NCI-H446 (cell line): ENCODE results near the gene ADAM23.
"Not testable (repeated sequence)": the region's sequence is repeated elsewhere in the genome, so short reads cannot be mapped to it uniquely, and the experiment has no call there.

Experiments used
- DNase-seq, 2 experiments: peaks; one replicate each; lab custom pipeline; 2025; lab: John Stamatoyannopoulos, UW

Gene ADAM23

DNA sequence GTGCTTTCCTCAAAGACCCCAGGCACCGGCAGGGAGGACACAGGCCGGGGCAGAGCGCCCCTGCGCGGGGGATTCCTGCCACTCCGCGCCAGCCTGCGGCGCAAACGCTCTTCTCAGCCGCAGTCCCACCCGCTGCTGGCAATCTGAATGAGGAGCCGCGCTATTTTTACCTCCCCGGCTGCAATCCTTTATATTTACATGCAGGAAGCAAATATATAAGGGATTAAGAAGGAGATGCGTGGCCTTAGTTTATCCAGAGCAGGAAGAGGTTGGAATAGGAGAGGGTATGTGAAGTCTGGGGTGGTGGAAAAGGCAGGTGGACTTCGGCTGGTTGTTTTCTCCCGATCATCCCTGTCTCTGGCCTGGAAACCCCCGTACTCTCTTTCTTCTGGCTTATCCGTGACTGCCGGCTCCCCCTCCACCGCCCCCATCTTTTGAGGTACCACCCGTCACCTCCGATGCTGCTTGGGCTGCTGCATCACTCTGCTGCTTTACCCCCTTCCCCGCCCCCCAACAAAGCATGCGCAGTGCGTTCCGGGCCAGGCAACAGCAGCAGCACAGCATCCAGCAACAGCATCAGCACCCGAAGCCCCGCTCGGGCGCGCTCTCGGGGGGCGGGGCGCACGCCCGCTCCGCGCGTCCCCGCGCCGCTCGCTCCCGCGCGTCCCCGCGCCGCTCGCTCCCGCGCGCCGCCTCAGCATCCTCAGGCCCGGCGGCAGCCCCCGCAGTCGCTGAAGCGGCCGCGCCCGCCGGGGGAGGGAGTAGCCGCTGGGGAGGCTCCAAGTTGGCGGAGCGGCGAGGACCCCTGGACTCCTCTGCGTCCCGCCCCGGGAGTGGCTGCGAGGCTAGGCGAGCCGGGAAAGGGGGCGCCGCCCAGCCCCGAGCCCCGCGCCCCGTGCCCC is at the start of gene ADAM23:
Gene ADAM23 (plus strand): TSS at position 700 of the 902 bp plus-strand sequence. CDS start 335 bp downstream, outside the sequence.
- peak; percentile 22 to 65 for DNase-seq

- no peak for DNase-seq
These were observed 47.1 kb upstream of the ADAM23 start for GRCh38 chr2:206396211-206396610.

DNA sequence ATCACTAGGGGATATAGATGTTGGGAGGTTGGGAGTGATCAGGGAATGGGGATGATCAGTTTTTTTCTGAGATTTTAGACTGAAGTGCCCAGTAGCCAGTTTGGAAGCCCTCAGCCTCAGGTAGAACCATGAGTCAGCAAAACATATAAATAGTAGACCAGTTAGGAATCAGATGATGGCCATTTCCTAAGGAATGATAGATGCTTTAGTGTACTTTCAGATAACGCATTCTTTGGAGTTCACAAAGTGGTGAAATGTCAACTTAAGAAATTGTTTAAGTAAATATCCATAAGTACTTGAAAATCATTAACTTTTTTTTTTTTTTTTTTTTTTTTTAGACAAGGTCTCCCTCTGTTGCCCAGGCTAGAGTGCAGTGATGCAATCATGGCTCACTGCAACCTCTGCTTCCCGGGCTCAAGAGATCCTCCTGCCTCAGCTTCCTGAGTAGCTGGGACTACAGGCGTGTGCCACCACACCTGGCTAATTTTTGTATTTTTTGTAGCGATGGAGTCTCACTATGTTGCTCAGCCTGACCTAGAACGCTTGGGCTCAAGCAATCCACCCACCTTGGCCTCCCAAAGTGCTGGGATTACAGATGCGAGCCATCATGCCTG is 40.3 kb upstream of the ADAM23 start:
- not testable (repeated sequence) for DNase-seq

DNA sequence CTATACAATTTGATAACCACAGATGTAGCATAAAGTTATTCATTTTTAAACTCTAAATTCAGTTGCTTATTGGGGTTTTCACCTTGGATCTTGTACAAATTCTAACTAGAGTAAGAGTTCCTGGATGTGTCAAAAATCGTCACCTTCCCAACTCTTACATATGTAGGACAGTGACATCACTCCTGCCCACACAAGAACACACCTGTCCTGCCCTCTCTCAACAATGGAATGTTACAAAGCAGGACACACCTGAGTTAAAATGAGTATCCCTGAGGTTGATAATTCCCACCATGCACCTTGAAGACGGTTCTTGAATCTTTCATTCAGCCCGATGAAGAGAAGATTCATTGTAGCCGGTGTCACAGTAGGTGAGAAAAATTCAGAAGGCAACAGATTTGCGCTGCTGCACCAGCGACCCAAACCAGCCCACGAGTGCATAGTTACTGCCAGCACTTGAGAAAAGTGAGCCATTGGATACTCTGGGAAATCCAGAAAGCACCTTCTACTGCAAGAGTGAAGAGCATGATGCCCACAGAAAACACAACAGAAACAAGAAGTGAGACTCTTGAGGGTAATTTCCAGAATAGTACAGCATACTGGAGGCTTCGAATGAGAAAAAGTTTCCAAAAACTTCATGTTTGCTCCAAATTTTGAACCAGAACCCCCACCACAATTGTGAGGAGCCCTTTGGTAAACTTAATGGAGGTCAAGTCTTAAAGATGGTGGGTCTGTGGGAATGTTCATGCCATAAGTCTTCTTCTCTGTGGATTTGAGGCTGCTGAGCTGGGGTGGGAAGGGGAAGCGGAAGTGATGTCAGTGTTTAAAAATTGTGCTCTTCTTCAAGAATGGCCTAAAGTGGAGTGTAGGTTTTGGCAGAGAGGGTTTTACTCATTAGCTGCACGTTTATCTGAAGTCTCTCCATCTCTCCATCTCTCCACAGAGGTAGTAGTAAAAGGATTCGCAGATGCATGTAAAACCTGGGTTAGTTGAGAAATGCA is 34.7 kb upstream of the ADAM23 start:
- DNase-seq, result no peak

- no peak for DNase-seq
These were observed 32.6 kb upstream of the ADAM23 start for GRCh38 chr2:206410714-206411113.

DNA sequence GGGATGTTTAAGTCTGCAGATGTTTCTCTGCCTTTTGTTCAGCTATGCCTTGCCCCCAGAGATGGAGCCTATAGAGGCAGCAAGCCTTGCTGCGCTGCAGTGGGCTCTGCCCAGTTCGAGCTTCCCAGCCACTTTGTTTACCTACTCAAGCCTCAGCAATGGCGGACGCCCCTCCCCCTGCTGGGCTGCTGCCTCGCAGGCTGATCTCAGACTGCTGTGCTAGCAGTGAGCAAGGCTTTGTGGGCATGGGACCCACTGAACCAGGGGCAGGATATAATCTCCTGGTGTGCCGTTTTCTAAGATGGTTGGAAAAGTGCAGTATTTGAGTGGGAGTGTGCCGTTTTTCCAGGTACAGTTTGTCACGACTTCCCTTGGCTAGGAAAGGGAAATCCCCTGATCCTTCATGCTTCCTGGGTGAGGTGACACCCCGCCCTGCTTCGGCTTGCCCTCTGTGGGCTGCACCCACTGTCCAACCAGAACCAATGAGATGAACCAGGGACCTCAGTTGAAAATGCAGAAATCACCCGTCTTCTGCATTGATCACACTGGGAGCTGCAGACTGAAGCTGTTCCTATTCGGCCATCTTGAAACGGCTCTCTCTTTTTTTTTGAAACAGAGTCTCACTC is 27.6 kb upstream of the ADAM23 start:
- no peak for DNase-seq

GRCh38 chr2:206418968-206419367 is 24.4 kb upstream of the ADAM23 start:
- no peak for DNase-seq

DNA sequence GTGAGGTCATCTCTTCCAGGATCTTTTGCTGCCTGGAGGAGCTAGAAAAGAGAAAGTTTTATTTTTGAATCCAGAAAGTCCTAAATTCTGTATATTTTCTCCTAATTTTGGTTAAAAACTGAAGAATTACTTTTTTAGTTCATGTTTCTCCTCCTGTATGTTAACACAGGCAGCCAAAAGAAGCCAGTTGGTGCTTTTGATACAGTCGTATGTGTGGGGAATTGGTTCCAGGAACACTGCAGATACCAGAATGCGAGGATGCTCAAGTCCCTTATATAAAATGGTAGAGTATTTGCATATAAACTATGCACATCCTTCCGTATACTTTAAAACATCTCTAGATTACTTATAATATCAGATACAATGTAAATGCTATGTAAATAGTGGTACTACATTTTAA is 22.6 kb upstream of the ADAM23 start:
- DNase-seq, result no peak

- DNase-seq, result no peak
These were observed 20.8 kb upstream of the ADAM23 start for GRCh38 chr2:206422493-206422892.

- DNase-seq, result peak in 1 of 2 experiments; percentile 3
These were observed 20.2 kb upstream of the ADAM23 start for GRCh38 chr2:206423147-206423546.

- no peak for DNase-seq
These were observed 19.2 kb upstream of the ADAM23 start for GRCh38 chr2:206424134-206424533.

DNA sequence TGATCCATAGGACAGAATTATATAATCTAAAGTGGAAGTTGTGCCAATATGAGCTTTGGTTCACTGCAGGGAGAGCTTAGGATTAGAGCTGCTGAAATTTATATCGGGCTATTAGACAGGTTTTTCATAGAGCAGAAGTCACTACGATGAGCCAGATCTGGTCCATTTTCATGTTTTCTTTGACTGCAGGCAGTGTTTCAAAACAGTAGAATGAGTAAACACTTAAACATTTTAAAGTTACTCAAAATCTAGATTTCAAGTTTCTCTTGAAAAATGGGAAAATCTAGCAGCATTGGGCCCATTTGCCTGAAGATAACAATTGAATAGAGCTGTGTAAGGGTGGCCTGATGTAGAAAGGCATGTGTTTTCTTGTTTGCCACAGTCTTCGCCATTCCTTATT is 14.5 kb upstream of the ADAM23 start:
- no peak for DNase-seq

DNA sequence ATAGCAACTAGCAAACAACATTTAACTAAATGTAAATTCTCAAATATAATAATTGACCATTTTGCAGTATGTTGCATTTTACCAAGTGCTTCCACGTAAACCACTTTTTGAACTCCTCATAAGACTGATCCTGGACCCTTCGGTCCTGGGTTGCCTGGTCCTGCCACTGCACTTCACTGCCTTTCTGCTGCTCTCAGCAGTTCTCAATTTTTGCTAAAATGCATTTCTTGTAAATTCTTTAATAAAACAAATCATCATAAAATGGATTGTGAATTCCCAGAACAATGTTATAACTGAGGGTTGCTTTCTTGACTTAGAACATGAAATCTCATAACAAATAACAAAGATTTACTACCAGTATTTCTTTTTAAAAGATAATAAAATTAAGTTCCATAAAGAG is 12.9 kb upstream of the ADAM23 start:
- DNase-seq, result no peak

GRCh38 chr2:206431439-206431838 is 11.9 kb upstream of the ADAM23 start:
- no peak for DNase-seq

DNA sequence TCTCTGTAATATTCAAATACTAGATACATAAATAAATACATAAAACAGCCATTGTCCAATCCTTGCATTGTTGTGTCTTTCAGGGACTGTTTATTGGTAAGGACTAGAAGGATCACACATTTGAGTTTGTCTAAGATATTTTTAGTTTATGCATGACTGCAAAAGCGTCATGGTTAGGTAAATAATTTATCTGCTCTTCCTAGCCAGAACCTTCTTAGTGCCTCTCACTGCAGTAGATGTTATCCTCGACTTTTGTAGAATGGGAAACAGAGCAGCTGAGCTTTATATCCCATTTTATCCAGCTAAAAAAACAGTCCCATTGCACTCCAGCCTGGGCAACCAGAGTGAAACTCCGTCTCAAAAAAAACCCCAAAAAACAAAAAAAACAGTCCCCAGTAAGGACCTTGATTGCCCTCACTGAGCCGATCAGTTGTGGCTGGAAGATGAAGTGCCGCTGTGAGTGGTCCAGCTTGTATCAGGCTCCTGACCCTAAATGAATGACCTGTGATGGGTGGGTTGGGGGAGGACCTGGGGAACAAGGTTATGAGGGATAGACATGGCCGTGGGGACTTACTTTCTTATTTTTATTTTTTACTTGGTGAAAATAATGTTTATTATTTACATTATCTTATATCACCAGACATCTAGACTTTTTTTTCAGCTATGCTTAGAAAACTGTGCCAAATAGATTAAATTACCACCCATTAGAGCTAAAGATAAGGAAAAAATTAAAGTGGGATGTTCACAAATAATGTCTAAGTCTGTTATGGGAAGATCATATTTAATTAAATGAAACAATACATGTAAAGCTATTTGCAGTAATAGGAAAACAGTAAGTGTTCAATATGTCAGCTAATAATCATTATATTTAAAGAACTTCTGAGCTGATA is 10.9 kb upstream of the ADAM23 start:
- DNase-seq, result no peak

- DNase-seq, result no peak
These were observed 10.1 kb upstream of the ADAM23 start for GRCh38 chr2:206433190-206433589.

DNA sequence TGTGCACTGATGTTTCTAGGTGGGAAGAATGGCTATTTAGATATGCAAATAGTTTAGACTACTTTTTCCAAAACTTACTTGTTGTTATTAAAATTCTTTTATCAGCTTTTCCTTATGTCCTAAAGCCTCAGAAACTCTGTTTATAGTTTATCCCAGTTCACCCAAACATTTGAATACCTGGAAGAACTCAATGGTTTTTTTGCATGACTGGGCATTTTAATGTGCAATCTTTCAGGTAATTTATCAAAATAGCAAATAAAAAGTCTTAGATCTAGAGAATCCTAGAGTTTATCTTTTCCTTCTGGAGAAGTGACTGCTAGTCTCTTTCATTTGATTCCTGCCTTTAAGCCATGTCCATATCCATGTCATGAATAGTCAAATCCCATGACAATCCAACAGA is 9.6 kb upstream of the ADAM23 start:
- DNase-seq, result no peak

DNA sequence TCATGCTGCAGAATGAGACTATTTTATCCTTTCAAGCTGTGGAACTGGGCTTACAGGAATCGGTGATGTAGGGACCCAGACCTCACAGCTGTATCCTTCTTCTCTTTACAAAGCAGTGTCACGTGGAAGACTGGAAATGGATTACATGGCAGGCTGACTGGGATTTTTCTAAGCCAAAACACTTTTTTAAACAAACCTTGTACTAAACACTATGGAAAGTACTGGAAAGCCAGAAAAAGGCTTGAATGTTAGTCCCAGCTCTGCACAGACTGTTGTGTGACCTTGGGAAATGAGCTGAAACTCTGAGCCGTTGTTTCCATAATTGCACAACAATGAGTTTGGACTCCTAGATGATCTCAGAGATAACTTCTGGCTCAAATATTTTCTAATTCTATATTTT is 7.6 kb upstream of the ADAM23 start:
- no peak for DNase-seq

GRCh38 chr2:206438196-206438724 is 5.1 kb upstream of the ADAM23 start:
- no peak for DNase-seq

DNA sequence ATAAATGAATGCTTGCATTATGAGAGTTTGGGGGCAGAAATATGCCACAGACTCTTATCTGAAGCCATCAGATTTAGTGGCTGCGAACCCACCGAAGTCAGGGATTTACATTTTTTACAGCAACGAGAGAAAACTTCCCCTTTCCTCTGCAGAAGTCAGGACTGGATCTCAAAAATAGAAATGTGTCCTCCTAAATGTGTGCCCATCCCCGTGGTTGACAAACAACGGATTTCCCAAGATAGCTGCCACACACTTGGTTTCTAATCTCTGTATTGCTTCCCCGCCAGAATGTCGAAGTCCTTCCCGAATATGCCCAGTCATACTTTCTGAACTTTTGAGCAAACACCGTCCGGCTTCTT is 879 bp upstream of the ADAM23 start:
- DNase-seq, result no peak
